ENCODE results near the gene BMS1.

DNA sequence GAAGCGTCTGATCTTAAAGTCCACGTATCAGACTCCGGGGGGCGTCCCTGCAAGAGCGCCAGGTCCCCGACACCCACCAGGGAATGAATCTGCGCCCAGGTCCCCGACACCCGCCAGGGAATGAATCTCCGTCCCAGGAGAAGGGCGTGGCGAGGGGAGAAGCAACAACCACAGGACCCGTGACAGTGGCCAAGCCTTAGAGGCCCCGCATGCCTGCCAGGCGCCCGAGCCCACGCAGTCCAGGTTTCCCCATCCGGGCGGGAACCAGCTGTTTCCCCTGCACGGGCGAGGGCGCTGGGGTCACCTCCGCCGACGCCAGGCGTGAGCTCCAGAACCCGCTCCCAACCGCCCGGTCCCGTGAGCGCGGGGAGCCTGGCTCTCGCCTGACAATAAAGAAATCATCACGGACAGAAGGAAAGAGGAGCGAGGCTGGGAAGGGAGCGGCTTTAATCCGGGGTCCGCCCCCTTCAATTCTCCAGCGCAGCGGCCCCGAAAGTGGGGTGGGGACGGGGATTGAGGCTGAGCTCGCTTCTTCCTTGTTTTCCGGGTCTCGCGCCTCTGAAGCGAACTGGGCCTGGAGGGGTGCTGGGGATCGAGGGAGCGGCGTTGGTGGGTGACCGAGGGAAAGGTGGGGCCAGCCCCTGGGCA is 29.0 kb upstream of the BMS1 start:
- TF ChIP-seq, protein P1, sequence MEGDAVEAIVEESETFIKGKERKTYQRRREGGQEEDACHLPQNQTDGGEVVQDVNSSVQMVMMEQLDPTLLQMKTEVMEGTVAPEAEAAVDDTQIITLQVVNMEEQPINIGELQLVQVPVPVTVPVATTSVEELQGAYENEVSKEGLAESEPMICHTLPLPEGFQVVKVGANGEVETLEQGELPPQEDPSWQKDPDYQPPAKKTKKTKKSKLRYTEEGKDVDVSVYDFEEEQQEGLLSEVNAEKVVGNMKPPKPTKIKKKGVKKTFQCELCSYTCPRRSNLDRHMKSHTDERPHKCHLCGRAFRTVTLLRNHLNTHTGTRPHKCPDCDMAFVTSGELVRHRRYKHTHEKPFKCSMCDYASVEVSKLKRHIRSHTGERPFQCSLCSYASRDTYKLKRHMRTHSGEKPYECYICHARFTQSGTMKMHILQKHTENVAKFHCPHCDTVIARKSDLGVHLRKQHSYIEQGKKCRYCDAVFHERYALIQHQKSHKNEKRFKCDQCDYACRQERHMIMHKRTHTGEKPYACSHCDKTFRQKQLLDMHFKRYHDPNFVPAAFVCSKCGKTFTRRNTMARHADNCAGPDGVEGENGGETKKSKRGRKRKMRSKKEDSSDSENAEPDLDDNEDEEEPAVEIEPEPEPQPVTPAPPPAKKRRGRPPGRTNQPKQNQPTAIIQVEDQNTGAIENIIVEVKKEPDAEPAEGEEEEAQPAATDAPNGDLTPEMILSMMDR (IDR thresholded peaks at IDR 0.05): no peak; the same call in 1 of the 2 replicates
- TF ChIP-seq POLR2AphosphoS5 (IDR thresholded peaks at IDR 0.05; ENCODE audit: low read depth, low read length) (no peak), SIN3A (IDR thresholded peaks at IDR 0.05; ENCODE audit: borderline replicate concordance, insufficient read depth, low read depth, low read length) (no peak)
